HEK293 (cell line): ENCODE measurements around the gene AADAT.

ENCODE experiments used
- CTCF ChIA-PET: fragments of 350-600 bp; formaldehyde crosslinking; extraction: SDS; loops from one replicate; lab custom pipeline; 2021; ENCODE audit warnings: antibody characterized with exemption; lab: Yijun Ruan, JAX
- POLR2A ChIA-PET: fragments of 300-600 bp; formaldehyde crosslinking; extraction: SDS; loops from one replicate; lab custom pipeline; 2020; ENCODE audit warnings: antibody characterized with exemption, inconsistent platforms; lab: Yijun Ruan, JAX
- H3K27ac ChIP-seq: fragments of 200-500 bp; sonication (Bioruptor generic); 2 replicates; pipeline ENCODE4 v1.5.1; 2014; ENCODE audit warnings: low read depth, low read length, control low read depth, inconsistent platforms; ENCODE audit errors: extremely low read depth
- H3K36me3 ChIP-seq, 2 experiments: fragments of 200-500 bp in 1 of 2; sonication (Bioruptor generic) in 1 of 2; 1 replicate in 1 of 2; 2 replicates in 1 of 2; pipeline ENCODE4 v1.5.1; 2014 to 2017; ENCODE audit warnings: inconsistent platforms in 2 of 2, low read length in 2 of 2; ENCODE audit not compliant: control insufficient read depth in 2 of 2, insufficient read depth in 1 of 2
- H3K4me1 ChIP-seq: fragments of 200-500 bp; sonication (Bioruptor generic); 2 replicates; pipeline ENCODE4 v1.5.1; 2014; ENCODE audit warnings: mild to moderate bottlenecking, low read length, inconsistent platforms; ENCODE audit not compliant: control insufficient read depth, insufficient read depth
- H3K4me3 ChIP-seq: 2 replicates; pipeline ENCODE4 v1.5.1; 2011; ENCODE audit warnings: low read depth, mild to moderate bottlenecking, control low read depth, low read length, moderate library complexity
- H3K9me3 ChIP-seq: fragments of 200-500 bp; sonication (Bioruptor generic); 2 replicates; pipeline ENCODE4 v1.5.1; 2014; ENCODE audit warnings: low read depth, low read length, inconsistent platforms; ENCODE audit not compliant: control insufficient read depth, insufficient read depth
- BCL11B ChIP-seq: fragments of 450-650 bp; formaldehyde crosslinking; IDR thresholded peaks from 2 replicates; pipeline ENCODE4 v1.5.1; 2016; ENCODE audit warnings: low read depth, missing biosample characterization, missing genetic modification characterization
- FEZF1 ChIP-seq: fragments of 450-650 bp; formaldehyde crosslinking; IDR thresholded peaks from 2 replicates; pipeline ENCODE4 v1.5.1; 2016; ENCODE audit warnings: missing biosample characterization, missing genetic modification characterization
- INSM2 ChIP-seq: fragments of 450-650 bp; formaldehyde crosslinking; IDR thresholded peaks from 2 replicates; pipeline ENCODE4 v1.5.1; 2016; ENCODE audit warnings: missing biosample characterization, missing genetic modification characterization
- OSR2 ChIP-seq: fragments of 450-650 bp; formaldehyde crosslinking; IDR thresholded peaks from 2 replicates; pipeline ENCODE4 v1.5.1; 2016; ENCODE audit warnings: missing biosample characterization, missing genetic modification characterization
- PRDM6 ChIP-seq: fragments of 450-650 bp; formaldehyde crosslinking; IDR thresholded peaks from 2 replicates; pipeline ENCODE4 v1.5.1; 2017; ENCODE audit warnings: missing biosample characterization, missing genetic modification characterization
- TCF7L2 ChIP-seq: IDR thresholded peaks from 2 replicates; pipeline ENCODE4 v1.6.1; 2011; ENCODE audit warnings: low read depth, mild to moderate bottlenecking, inconsistent platforms, low read length, moderate library complexity, borderline replicate concordance
- YY2 ChIP-seq: fragments of 450-650 bp; formaldehyde crosslinking; IDR thresholded peaks from 2 replicates; pipeline ENCODE4 v1.5.1; 2016; ENCODE audit warnings: missing biosample characterization, missing genetic modification characterization
- ZFHX2 ChIP-seq: fragments of 450-650 bp; formaldehyde crosslinking; conservative IDR thresholded peaks from 2 replicates; pipeline ENCODE4 v1.5.1; 2016; ENCODE audit warnings: missing biosample characterization, missing genetic modification characterization
- ZNF146 ChIP-seq: fragments of 450-650 bp; formaldehyde crosslinking; IDR thresholded peaks from 2 replicates; pipeline ENCODE4 v1.5.1; 2016; ENCODE audit warnings: missing biosample characterization, missing genetic modification characterization
- ZNF214 ChIP-seq: fragments of 450-650 bp; formaldehyde crosslinking; IDR thresholded peaks from 2 replicates; pipeline ENCODE4 v1.5.1; 2017; ENCODE audit warnings: missing biosample characterization, mild to moderate bottlenecking, missing genetic modification characterization, borderline replicate concordance
- ZNF280C ChIP-seq: fragments of 450-650 bp; formaldehyde crosslinking; IDR thresholded peaks from 2 replicates; pipeline ENCODE4 v1.5.1; 2016; ENCODE audit warnings: missing biosample characterization, missing genetic modification characterization
- ZNF302 ChIP-seq: fragments of 450-650 bp; formaldehyde crosslinking; IDR thresholded peaks from 2 replicates; pipeline ENCODE4 v1.5.1; 2016; ENCODE audit warnings: missing biosample characterization, missing genetic modification characterization, low read depth
- ZNF341 ChIP-seq: fragments of 450-650 bp; formaldehyde crosslinking; IDR thresholded peaks from 2 replicates; pipeline ENCODE4; 2016; ENCODE audit warnings: low read depth, missing biosample characterization, missing genetic modification characterization
- ZNF404 ChIP-seq: fragments of 450-650 bp; formaldehyde crosslinking; IDR thresholded peaks from 2 replicates; pipeline ENCODE4 v1.5.1; 2017; ENCODE audit warnings: missing biosample characterization, missing genetic modification characterization
- ZNF514 ChIP-seq: fragments of 450-650 bp; formaldehyde crosslinking; IDR thresholded peaks from 2 replicates; pipeline ENCODE4 v1.5.1; 2016; ENCODE audit warnings: missing biosample characterization, missing genetic modification characterization
- ZNF530 ChIP-seq: fragments of 450-650 bp; formaldehyde crosslinking; IDR thresholded peaks from 2 replicates; pipeline ENCODE4 v1.5.1; 2016; ENCODE audit warnings: low read depth, missing biosample characterization, missing genetic modification characterization
- ZNF585B ChIP-seq: fragments of 450-650 bp; formaldehyde crosslinking; IDR thresholded peaks from 2 replicates; pipeline ENCODE4 v1.5.1; 2016; ENCODE audit warnings: missing biosample characterization, missing genetic modification characterization
- ZNF707 ChIP-seq: fragments of 450-650 bp; formaldehyde crosslinking; IDR thresholded peaks from 2 replicates; pipeline ENCODE4 v1.5.1; 2016; ENCODE audit warnings: missing biosample characterization, missing genetic modification characterization
- ZNF76 ChIP-seq: fragments of 450-650 bp; formaldehyde crosslinking; IDR thresholded peaks from 2 replicates; pipeline ENCODE4; 2016; ENCODE audit warnings: low read depth, missing biosample characterization, missing genetic modification characterization, borderline replicate concordance

The AADAT gene

GRCh38 chr4:170083541-170083940, 6.2 kb downstream of the AADAT start:
- Histone ChIP-seq H3K36me3 (peaks cover 38 to 81% of the 10 kb centered on the region in 2 experiments), H3K27ac (no peak overlapping the region), H3K4me1 (no peaks in the 10 kb centered on the region), H3K4me3 (no peak overlapping the region), H3K9me3 (no peaks in the 10 kb centered on the region)
- TF ChIP-seq ZNF585B, result no peak
- no peak for TF ChIP-seq ZNF214 (tag by site-specific recombination)
- ChIA-PET POLR2A (no interaction called here), CTCF (no interaction called here)

GRCh38 chr4:170080496-170080895, 9.3 kb downstream of the AADAT start:
- no peaks in the 10 kb centered on the region for H3K4me1 ChIP-seq
- peaks cover 35 to 80% of the 10 kb centered on the region in 2 experiments for H3K36me3 ChIP-seq
- no peaks in the 10 kb centered on the region for H3K9me3 ChIP-seq
- H3K4me3 ChIP-seq, result no peak overlapping the region
- ChIA-PET CTCF (no interaction called here), POLR2A (no interaction called here)
- no peak for TF ChIP-seq ZNF146 (tag by site-specific recombination)
- TF ChIP-seq INSM2 (tag by site-specific recombination), result no peak
- TF ChIP-seq YY2 (tag by site-specific recombination), result no peak
- no peak for TF ChIP-seq OSR2 (tag by site-specific recombination)
- no peak for TF ChIP-seq TCF7L2
- no peak for TF ChIP-seq BCL11B
- no peak for TF ChIP-seq ZNF302 (tag by site-specific recombination)
- TF ChIP-seq ZNF280C (tag by site-specific recombination), result no peak
- TF ChIP-seq ZFHX2 (tag by site-specific recombination), result no peak
- no peak for TF ChIP-seq ZNF404 (tag by site-specific recombination)
- TF ChIP-seq FEZF1 (tag by site-specific recombination), result no peak
- no peak for TF ChIP-seq PRDM6
- TF ChIP-seq ZNF707, result no peak
- H3K27ac ChIP-seq, result no peak overlapping the region

- Histone ChIP-seq H3K4me3 (no peak overlapping the region), H3K9me3 (no peaks in the 10 kb centered on the region), H3K27ac (no peak overlapping the region), H3K36me3 (peaks cover 38 to 81% of the 10 kb centered on the region in 2 experiments), H3K4me1 (no peaks in the 10 kb centered on the region)
- POLR2A ChIA-PET, result no interaction called here
- CTCF ChIA-PET, result no interaction called here
- TF ChIP-seq ZNF514 (tag by site-specific recombination), result no peak
- TF ChIP-seq ZNF530 (tag by site-specific recombination), result no peak
- TF ChIP-seq ZNF341 (tag by site-specific recombination), result no peak
- TF ChIP-seq ZNF76 (tag by site-specific recombination), result no peak
These were observed 9.8 kb downstream of the AADAT start for GRCh38 chr4:170079981-170080380.
